WTC11 (cell line): Measurements from ENCODE around the gene CCSER1.

Experiments
- CTCF ChIP-seq: fragments of 200-600 bp; IDR thresholded peaks from 2 replicates; pipeline ENCODE4 v1.8.0; 2022; ENCODE audit warnings: antibody characterized with exemption
- E2F1 ChIP-seq: sonication (generic); formaldehyde crosslinking; IDR thresholded peaks from 2 replicates; pipeline ENCODE4 v1.8.0; 2022; ENCODE audit warnings: mild to moderate bottlenecking, missing genetic modification reagents
- ELF4 ChIP-seq: sonication (generic); formaldehyde crosslinking; IDR thresholded peaks from 2 replicates; pipeline ENCODE4 v1.8.1; 2022; ENCODE audit warnings: low read depth, mild to moderate bottlenecking, moderate library complexity, missing genetic modification reagents
- FOXK1 ChIP-seq: sonication (generic); formaldehyde crosslinking; IDR thresholded peaks from 2 replicates; pipeline ENCODE4 v1.8.0; 2022; ENCODE audit warnings: mild to moderate bottlenecking, moderate library complexity, missing genetic modification reagents
- GTF2I ChIP-seq: fragments of 250-450 bp; sonication (Bioruptor Pico); conservative IDR thresholded peaks from 2 replicates; pipeline ENCODE4 v1.4.0; 2021; ENCODE audit warnings: mild to moderate bottlenecking
- JUN ChIP-seq: sonication (generic); formaldehyde crosslinking; IDR thresholded peaks from 2 replicates; pipeline ENCODE4 v1.8.0; 2023; ENCODE audit warnings: mild to moderate bottlenecking, missing genetic modification reagents
- USF2 ChIP-seq: sonication (generic); formaldehyde crosslinking; IDR thresholded peaks from 2 replicates; pipeline ENCODE4 v1.8.1; 2023; ENCODE audit warnings: mild to moderate bottlenecking, missing genetic modification reagents, moderate library complexity
- ZNF263 ChIP-seq: sonication (generic); formaldehyde crosslinking; IDR thresholded peaks from 2 replicates; pipeline ENCODE4 v1.8.1; 2022; ENCODE audit warnings: low read depth, mild to moderate bottlenecking, moderate library complexity, missing genetic modification reagents
- ZNF317 ChIP-seq: sonication (generic); formaldehyde crosslinking; IDR thresholded peaks from 2 replicates; pipeline ENCODE4 v1.8.1; 2023; ENCODE audit warnings: low read depth, mild to moderate bottlenecking, moderate library complexity, missing genetic modification reagents, borderline replicate concordance

GRCh38 chr4:90792696-90793095, 665.5 kb downstream of the CCSER1 start:
- no peak for TF ChIP-seq FOXK1
- TF ChIP-seq USF2 (CRISPR knock-in tag): no peak
- no peak for TF ChIP-seq CTCF
- no peak for TF ChIP-seq ZNF263
- TF ChIP-seq GTF2I (CRISPR knock-in tag): no peak
- no peak for TF ChIP-seq JUN
- TF ChIP-seq E2F1 (CRISPR knock-in tag): no peak
- no peak for TF ChIP-seq ZNF317 (CRISPR knock-in tag)
- no peak for TF ChIP-seq ELF4 (CRISPR knock-in tag)
